ENCODE results near the gene SLC4A8. TPM values are rescaled to one million over a fixed set of nuclear protein-coding genes. Genes with fewer than 3 reads are reported as not detected.

Gene SLC4A8
- total RNA-seq, 2 donors from 2014 or later: 0.50 to 10.5 TPM

- no peaks in the 10 kb centered on the region for H3K27me3 ChIP-seq (replicated peaks; ENCODE audit: insufficient read depth)
- DNase-seq (ENCODE audit: low spot score): no peak
- H3K36me3 ChIP-seq: no peaks in the 10 kb centered on the region
- H3K9me3 ChIP-seq: no peaks in the 10 kb centered on the region
- TF ChIP-seq POLR2A (IDR thresholded peaks at IDR 0.05) (no peak), CTCF (IDR thresholded peaks at IDR 0.05) (no peak), POLR2AphosphoS5 (IDR thresholded peaks at IDR 0.05) (no peak)
- H3K4me1 ChIP-seq (replicated peaks): no peaks in the 10 kb centered on the region
- no peak overlapping the region for H3K27ac ChIP-seq
- no peak overlapping the region for H3K4me3 ChIP-seq
- WGBS: 80% methylated on average over 2 of the region's 2 CpGs
- intact Hi-C loops (cut with DNase I): no loop called here
Observed at GRCh38 chr12:51432921-51433320, 8.3 kb downstream of the SLC4A8 start.

GRCh38 chr12:51434305-51434704, 9.7 kb downstream of the SLC4A8 start:
- 49% methylated on average over 1 of the region's 1 CpG for WGBS
- Histone ChIP-seq H3K27ac (no peak overlapping the region), H3K4me3 (no peak overlapping the region), H3K9me3 (no peaks in the 10 kb centered on the region), H3K27me3 (replicated peaks; ENCODE audit: insufficient read depth) (no peaks in the 10 kb centered on the region), H3K36me3 (no peaks in the 10 kb centered on the region), H3K4me1 (replicated peaks) (no peaks in the 10 kb centered on the region)
- TF ChIP-seq CTCF (IDR thresholded peaks at IDR 0.05): no peak
- TF ChIP-seq POLR2AphosphoS5 (IDR thresholded peaks at IDR 0.05): no peak
- TF ChIP-seq POLR2A (IDR thresholded peaks at IDR 0.05): no peak
- no peak for DNase-seq (ENCODE audit: low spot score)
- intact Hi-C loops (cut with DNase I): no loop called here

GRCh38 chr12:51437431-51437830, 12.8 kb downstream of the SLC4A8 start:
- Histone ChIP-seq H3K4me1 (replicated peaks) (no peaks in the 10 kb centered on the region), H3K36me3 (no peaks in the 10 kb centered on the region), H3K4me3 (no peak overlapping the region), H3K27ac (no peak overlapping the region), H3K27me3 (replicated peaks; ENCODE audit: insufficient read depth) (no peaks in the 10 kb centered on the region), H3K9me3 (no peaks in the 10 kb centered on the region)
- TF ChIP-seq POLR2A (IDR thresholded peaks at IDR 0.05): no peak
- TF ChIP-seq POLR2AphosphoS5 (IDR thresholded peaks at IDR 0.05): no peak
- no peak for TF ChIP-seq CTCF (IDR thresholded peaks at IDR 0.05)
- WGBS: 60% methylated on average over 1 of the region's 1 CpG
- no peak for DNase-seq (ENCODE audit: low spot score)
- intact Hi-C loops (cut with DNase I): no loop called here

- no peak overlapping the region for H3K4me3 ChIP-seq
- H3K36me3 ChIP-seq: no peaks in the 10 kb centered on the region
- H3K4me1 ChIP-seq (replicated peaks): no peaks in the 10 kb centered on the region
- WGBS: 64% methylated on average over 2 of the region's 2 CpGs
- no peak for TF ChIP-seq POLR2AphosphoS5 (IDR thresholded peaks at IDR 0.05)
- no peak for TF ChIP-seq CTCF (IDR thresholded peaks at IDR 0.05)
- TF ChIP-seq POLR2A (IDR thresholded peaks at IDR 0.05): no peak
- no peak for DNase-seq (ENCODE audit: low spot score)
- intact Hi-C loops (cut with DNase I): no loop called here
- no peak overlapping the region for H3K27ac ChIP-seq
- H3K9me3 ChIP-seq: no peaks in the 10 kb centered on the region
- no peaks in the 10 kb centered on the region for H3K27me3 ChIP-seq (replicated peaks; ENCODE audit: insufficient read depth)
Observed at GRCh38 chr12:51439330-51439729, 14.7 kb downstream of the SLC4A8 start.

- 42% methylated on average over 3 of the region's 3 CpGs for WGBS
- Histone ChIP-seq H3K9me3 (no peaks in the 10 kb centered on the region), H3K4me3 (no peak overlapping the region), H3K4me1 (replicated peaks) (no peaks in the 10 kb centered on the region), H3K36me3 (no peaks in the 10 kb centered on the region), H3K27ac (no peak overlapping the region), H3K27me3 (replicated peaks; ENCODE audit: insufficient read depth) (no peaks in the 10 kb centered on the region)
- intact Hi-C loops (cut with DNase I): no loop called here
- no peak for TF ChIP-seq CTCF (IDR thresholded peaks at IDR 0.05)
- TF ChIP-seq POLR2AphosphoS5 (IDR thresholded peaks at IDR 0.05): no peak
- TF ChIP-seq POLR2A (IDR thresholded peaks at IDR 0.05): no peak
- no peak for DNase-seq (ENCODE audit: low spot score)
Observed at GRCh38 chr12:51441583-51441982, 17.0 kb downstream of the SLC4A8 start.
